Suppressor macrophage treated with lipopolysaccharide for 1 hour (primary cell): ENCODE measurements around the gene IFNA4.

Experiments used
- DNase-seq, 3 donors: peaks; one replicate each; pipeline ENCODE4 v3.0.0-alpha.2; 2020 to 2022

The IFNA4 gene

GRCh38 chr9:21165516-21165915 lies 21.9 kb downstream of the IFNA4 start:
- DNase-seq = no peak

GRCh38 chr9:21160178-21160577 lies 27.2 kb downstream of the IFNA4 start:
- DNase-seq = peak; percentile 22 to 64 (median 50)

- peak in 1 of 3 donors; percentile 16 for DNase-seq
Measured at GRCh38 chr9:21155501-21155900, 31.9 kb downstream of the IFNA4 start.

- DNase-seq = peak; percentile 29 to 47 (median 37)
Measured at GRCh38 chr9:21154018-21154608, 33.3 kb downstream of the IFNA4 start.

- peak; percentile 35 to 66 (median 58) for DNase-seq
Measured at GRCh38 chr9:21153336-21154017, 33.9 kb downstream of the IFNA4 start.

GRCh38 chr9:21144603-21145002 lies 42.8 kb downstream of the IFNA4 start:
- DNase-seq = peak; percentile 12 to 36 (median 33)

GRCh38 chr9:21141427-21141882 lies 45.9 kb downstream of the IFNA4 start, which contains the start of gene IFNW1:
TSS of gene IFNW1 (minus strand) at chr9:21141832. CDS start at chr9:21141570, 262 bp downstream.
- DNase-seq = no peak

GRCh38 chr9:21137020-21137419 lies 50.4 kb downstream of the IFNA4 start:
- no peak for DNase-seq
